BJ (cell line): ENCODE measurements around the gene FAM47E. TPM values are rescaled to one million over a fixed set of nuclear protein-coding genes. Genes with fewer than 3 reads are reported as not detected.
"Not testable (repeated sequence)": the region's sequence is repeated elsewhere in the genome, so short reads cannot be mapped to it uniquely, and the experiment has no call there.

Experiments
- CTCF ChIA-PET: fragments of 350-600 bp; formaldehyde crosslinking; extraction: SDS; loops from one replicate; lab custom pipeline; 2021; ENCODE audit warnings: antibody characterized with exemption, inconsistent platforms; lab: Yijun Ruan, JAX
- POLR2A ChIA-PET: fragments of 300-600 bp; sonication (Branson Sonifier 250); formaldehyde crosslinking; extraction: SDS; loops from one replicate; lab custom pipeline; 2021; ENCODE audit warnings: antibody characterized with exemption; lab: Charles Lee
- DNase-seq: peaks from one replicate; pipeline ENCODE4 v3.0.0-alpha.2; 2011; ENCODE audit warnings: low read depth
- H3K27me3 ChIP-seq: 2 replicates; pipeline ENCODE4 v1.6.0; 2011; ENCODE audit warnings: low read length; ENCODE audit not compliant: control insufficient read depth, insufficient read depth
- H3K36me3 ChIP-seq: 2 replicates; pipeline ENCODE4 v1.5.1; 2011; ENCODE audit warnings: low read length; ENCODE audit not compliant: control insufficient read depth, insufficient read depth
- H3K4me3 ChIP-seq: 2 replicates; pipeline ENCODE4 v1.5.1; 2011; ENCODE audit warnings: low read depth, mild to moderate bottlenecking, control low read depth, low read length
- polyA plus RNA-seq: library from polyadenylated mRNA; depleted of rRNA; stranded (reverse); fragments of >200 nt; gene quantifications from 2 replicates; pipeline ENCODE4 v1.2.3, GENCODE V29; 2011
- TF ChIP-seq, protein P1 (sequence below): IDR thresholded peaks from 2 replicates; pipeline ENCODE4 v1.5.1; 2011; ENCODE audit warnings: low read depth, mild to moderate bottlenecking, control low read depth, inconsistent platforms, low read length, moderate library complexity; ENCODE audit not compliant: insufficient read depth

The FAM47E gene
- polyA plus RNA-seq, 1 experiment: 0.05 TPM

DNA sequence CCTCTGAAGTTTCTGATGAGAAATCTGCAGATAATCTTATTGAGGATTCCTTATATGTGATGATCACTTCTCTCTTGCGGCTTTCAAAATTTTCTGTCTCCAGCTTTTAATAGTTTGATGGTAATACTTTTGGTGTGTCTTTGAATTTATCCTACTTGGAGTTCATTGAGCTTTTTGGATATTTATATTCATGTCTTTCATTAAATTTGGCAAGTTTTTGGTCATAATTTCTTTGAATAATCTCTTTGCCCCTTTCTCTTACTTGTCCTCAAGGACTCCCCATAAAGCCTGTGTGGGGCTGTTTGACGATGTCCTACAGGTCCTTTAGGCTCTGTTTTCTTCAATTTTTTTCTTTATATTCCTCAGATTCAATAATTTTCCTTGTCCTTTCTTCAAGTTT, 11.3 kb upstream of the FAM47E start:
- H3K27me3 ChIP-seq: peaks cover 8% of the 10 kb centered on the region
- POLR2A ChIA-PET: no interaction called here
- CTCF ChIA-PET: no interaction called here
- no peaks in the 10 kb centered on the region for H3K36me3 ChIP-seq
- no peak for DNase-seq
- TF ChIP-seq, protein P1, sequence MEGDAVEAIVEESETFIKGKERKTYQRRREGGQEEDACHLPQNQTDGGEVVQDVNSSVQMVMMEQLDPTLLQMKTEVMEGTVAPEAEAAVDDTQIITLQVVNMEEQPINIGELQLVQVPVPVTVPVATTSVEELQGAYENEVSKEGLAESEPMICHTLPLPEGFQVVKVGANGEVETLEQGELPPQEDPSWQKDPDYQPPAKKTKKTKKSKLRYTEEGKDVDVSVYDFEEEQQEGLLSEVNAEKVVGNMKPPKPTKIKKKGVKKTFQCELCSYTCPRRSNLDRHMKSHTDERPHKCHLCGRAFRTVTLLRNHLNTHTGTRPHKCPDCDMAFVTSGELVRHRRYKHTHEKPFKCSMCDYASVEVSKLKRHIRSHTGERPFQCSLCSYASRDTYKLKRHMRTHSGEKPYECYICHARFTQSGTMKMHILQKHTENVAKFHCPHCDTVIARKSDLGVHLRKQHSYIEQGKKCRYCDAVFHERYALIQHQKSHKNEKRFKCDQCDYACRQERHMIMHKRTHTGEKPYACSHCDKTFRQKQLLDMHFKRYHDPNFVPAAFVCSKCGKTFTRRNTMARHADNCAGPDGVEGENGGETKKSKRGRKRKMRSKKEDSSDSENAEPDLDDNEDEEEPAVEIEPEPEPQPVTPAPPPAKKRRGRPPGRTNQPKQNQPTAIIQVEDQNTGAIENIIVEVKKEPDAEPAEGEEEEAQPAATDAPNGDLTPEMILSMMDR: no peak
- H3K4me3 ChIP-seq: no peak overlapping the region

DNA sequence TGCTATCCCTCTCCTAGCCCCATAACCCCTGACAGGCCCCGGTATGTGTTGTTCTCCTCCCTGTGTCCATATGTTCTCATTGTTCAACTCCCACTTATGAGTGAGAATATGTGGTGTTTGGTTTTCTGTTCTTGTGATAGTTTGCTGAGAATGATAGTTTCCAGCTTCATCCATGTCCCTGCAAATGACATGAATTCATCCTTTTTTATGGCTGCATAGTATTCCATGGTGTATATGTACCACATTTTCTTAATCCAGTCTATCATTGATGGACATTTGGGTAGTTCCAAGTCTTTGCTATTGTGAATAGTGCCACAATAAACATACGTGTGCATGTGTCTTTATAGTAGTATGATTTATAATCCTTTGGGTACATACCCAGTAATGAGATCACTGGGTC, 7.6 kb upstream of the FAM47E start:
- DNase-seq, POLR2A ChIA-PET, H3K27me3 ChIP-seq, H3K36me3 ChIP-seq, CTCF ChIA-PET, H3K4me3 ChIP-seq: not testable (repeated sequence)

DNA sequence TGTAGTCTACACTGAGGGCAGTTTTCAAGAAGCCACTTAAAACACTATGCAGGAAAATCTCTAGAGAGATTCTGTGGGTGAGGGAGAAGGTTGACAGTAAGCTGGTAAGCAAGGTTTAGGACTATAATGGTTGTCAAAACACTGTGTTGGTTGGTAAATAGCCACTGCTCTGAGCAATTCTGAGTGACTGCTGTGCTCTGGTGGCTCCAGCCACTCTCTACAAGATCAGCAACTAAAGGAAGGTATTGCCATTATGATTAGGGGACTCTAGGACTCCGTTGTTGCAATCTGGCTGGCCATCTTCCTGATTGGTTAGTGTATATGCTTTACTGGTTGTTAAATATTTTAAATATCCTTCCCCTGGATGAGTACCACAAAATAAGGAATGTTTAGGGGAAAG, 5.5 kb upstream of the FAM47E start:
- peaks cover 14% of the 10 kb centered on the region for H3K27me3 ChIP-seq
- TF ChIP-seq, protein P1: no peak
- POLR2A ChIA-PET: no interaction called here
- no peaks in the 10 kb centered on the region for H3K36me3 ChIP-seq
- DNase-seq: no peak
- H3K4me3 ChIP-seq: no peak overlapping the region
- CTCF ChIA-PET: no interaction called here

DNA sequence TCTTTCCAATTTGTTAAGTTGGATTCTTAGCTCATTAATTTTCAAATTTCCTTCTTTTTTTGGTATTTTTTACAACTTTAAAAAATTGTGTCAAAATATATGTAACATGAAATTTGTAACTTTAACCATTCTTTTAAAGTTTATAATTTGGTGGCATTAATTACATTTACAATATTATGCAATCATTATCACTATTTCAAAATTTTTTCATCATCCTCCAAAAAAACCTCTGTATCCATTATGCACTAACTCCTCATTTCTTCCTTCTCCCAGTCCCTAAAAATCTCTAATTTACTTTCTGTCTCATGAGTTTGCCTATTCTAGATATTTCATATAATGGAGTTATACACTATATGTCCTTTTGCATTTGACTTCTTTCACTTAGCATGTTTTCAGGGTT, 4.7 kb upstream of the FAM47E start:
- Histone ChIP-seq H3K4me3 (no peak overlapping the region), H3K27me3 (peaks cover 19% of the 10 kb centered on the region), H3K36me3 (no peaks in the 10 kb centered on the region)
- no peak for DNase-seq
- ChIA-PET CTCF (no interaction called here), POLR2A (no interaction called here)
- TF ChIP-seq, protein P1: no peak

DNA sequence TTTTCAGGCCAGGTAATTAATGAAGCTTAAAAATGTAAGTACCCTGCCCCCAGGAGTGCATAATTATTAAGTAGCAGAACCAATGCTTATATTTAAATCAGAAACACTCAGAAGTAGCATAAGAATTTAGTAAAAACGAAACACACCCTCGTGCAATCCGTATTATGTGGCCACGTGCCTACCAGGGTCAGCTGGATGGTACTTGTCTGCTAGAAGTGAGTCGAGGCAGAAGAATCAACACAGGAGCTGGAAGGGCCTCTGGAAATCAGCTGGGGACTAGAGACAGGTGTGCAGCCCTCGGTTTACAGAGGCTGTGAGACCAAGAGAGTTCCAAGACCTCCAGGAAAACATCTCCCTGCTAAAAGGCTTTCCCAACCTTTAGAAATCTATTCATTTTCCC, 559 bp upstream of the FAM47E start:
- CTCF ChIA-PET: no interaction called here
- no peak overlapping the region for H3K4me3 ChIP-seq
- POLR2A ChIA-PET: no interaction called here
- no peaks in the 10 kb centered on the region for H3K36me3 ChIP-seq
- peaks cover 24% of the 10 kb centered on the region for H3K27me3 ChIP-seq
- TF ChIP-seq, protein P1: no peak
- no peak for DNase-seq

DNA sequence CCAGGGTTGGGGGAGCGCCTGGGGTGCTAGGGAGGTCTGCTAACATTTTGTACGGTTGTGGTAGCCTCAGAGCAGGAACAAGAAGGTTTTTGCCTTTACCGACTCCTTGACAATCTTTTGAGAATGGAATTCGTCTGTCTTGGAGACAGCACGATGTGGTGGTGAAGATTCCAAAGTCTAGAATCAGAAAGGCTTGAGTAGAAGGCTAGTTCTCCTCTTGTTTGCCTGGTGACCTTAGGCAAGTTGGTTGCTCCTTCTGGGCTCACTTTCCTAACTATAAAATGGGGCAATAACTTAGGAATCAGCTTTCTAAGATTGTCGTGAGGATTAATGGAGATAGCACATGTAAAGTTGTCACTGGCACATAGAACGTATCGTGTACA, 741 bp downstream of the FAM47E start:
- Histone ChIP-seq H3K4me3 (no peak overlapping the region), H3K36me3 (no peaks in the 10 kb centered on the region), H3K27me3 (peaks cover 30% of the 10 kb centered on the region)
- TF ChIP-seq, protein P1: no peak
- DNase-seq: no peak
- ChIA-PET CTCF (interaction anchor here (1.0 kb wide), 3 partner anchors 14 to 68 kb away, joined by 3 to 5 read pairs (median 4); no protein-coding TSS in a partner anchor), POLR2A (no interaction called here)
